Inferior parietal cortex (tissue), 1 donor: ENCODE measurements around the gene NWD2.
"Not testable (repeated sequence)": the region's sequence is repeated elsewhere in the genome, so short reads cannot be mapped to it uniquely, and the experiment has no call there.

Source experiments
- DNase-seq: peaks from one replicate; pipeline ENCODE4 v3.0.0-alpha.2; 2016; ENCODE audit errors: extremely low spot score

NWD2 gene

GRCh38 chr4:37393889-37394288, 149.3 kb downstream of the NWD2 start:
- no peak for DNase-seq

GRCh38 chr4:37397505-37397904, 153.0 kb downstream of the NWD2 start:
- no peak for DNase-seq

GRCh38 chr4:37400241-37400881, 155.8 kb downstream of the NWD2 start:
- DNase-seq: no peak

- DNase-seq: not testable (repeated sequence)
Observed at GRCh38 chr4:37407938-37408826, 163.6 kb downstream of the NWD2 start.

- DNase-seq: not testable (repeated sequence)
Observed at GRCh38 chr4:37413612-37414011, 169.1 kb downstream of the NWD2 start.

- no peak for DNase-seq
Observed at GRCh38 chr4:37415845-37416369, 171.4 kb downstream of the NWD2 start.

GRCh38 chr4:37421614-37422013, 177.1 kb downstream of the NWD2 start:
- no peak for DNase-seq

- no peak for DNase-seq
Observed at GRCh38 chr4:37422102-37422501, 177.6 kb downstream of the NWD2 start.

- DNase-seq: no peak
Observed at GRCh38 chr4:37422638-37423037, 178.1 kb downstream of the NWD2 start.

- DNase-seq: no peak
Observed at GRCh38 chr4:37423310-37423709, 178.8 kb downstream of the NWD2 start.

- no peak for DNase-seq
Observed at GRCh38 chr4:37424753-37425152, 180.2 kb downstream of the NWD2 start.

- DNase-seq: no peak
Observed at GRCh38 chr4:37425857-37426256, 181.3 kb downstream of the NWD2 start.

- no peak for DNase-seq
Observed at GRCh38 chr4:37427193-37427592, 182.7 kb downstream of the NWD2 start.

- DNase-seq: no peak
Observed at GRCh38 chr4:37429906-37430305, 185.4 kb downstream of the NWD2 start.

GRCh38 chr4:37430718-37431416, 186.3 kb downstream of the NWD2 start:
- no peak for DNase-seq

- no peak for DNase-seq
Observed at GRCh38 chr4:37431417-37431743, 186.8 kb downstream of the NWD2 start.

GRCh38 chr4:37434469-37434868, 189.9 kb downstream of the NWD2 start:
- no peak for DNase-seq

GRCh38 chr4:37436546-37436945, 192.0 kb downstream of the NWD2 start:
- no peak for DNase-seq

- DNase-seq: no peak
Observed at GRCh38 chr4:37437163-37437562, 192.6 kb downstream of the NWD2 start.

GRCh38 chr4:37438564-37439279, 194.2 kb downstream of the NWD2 start:
- no peak for DNase-seq

GRCh38 chr4:37439809-37440474, 195.4 kb downstream of the NWD2 start:
- DNase-seq: no peak
